HEK293T (cell line): ENCODE data around the gene LNPEP.
A peak's percentile ranks its signal among the peaks of the same experiment; 100 is the strongest.

Experiments
- CTCF ChIA-PET: fragments of 350-600 bp; formaldehyde crosslinking; extraction: SDS; loops from one replicate; lab custom pipeline; 2021; ENCODE audit warnings: antibody characterized with exemption, inconsistent platforms; lab: Yijun Ruan, JAX
- POLR2A ChIA-PET: fragments of 350-600 bp; formaldehyde crosslinking; extraction: SDS; loops from one replicate; lab custom pipeline; 2020; ENCODE audit warnings: antibody characterized with exemption, inconsistent platforms; lab: Yijun Ruan, JAX
- DNase-seq: peaks from one replicate; pipeline ENCODE4 v3.0.0; 2012; ENCODE audit warnings: mixed read lengths; ENCODE audit errors: extremely low spot score
- ARNT ChIP-seq: fragments of 450-650 bp; IDR thresholded peaks from 2 replicates; pipeline ENCODE4 v1.6.1; 2017; ENCODE audit warnings: mild to moderate bottlenecking
- BHLHE40 ChIP-seq: fragments of 450-650 bp; IDR thresholded peaks from 2 replicates; pipeline ENCODE4 v1.6.1; 2016; ENCODE audit warnings: mild to moderate bottlenecking, moderate library complexity, borderline replicate concordance
- CTBP1 ChIP-seq: fragments of 450-650 bp; IDR thresholded peaks from 2 replicates; pipeline ENCODE4 v1.6.1; 2016; ENCODE audit warnings: borderline replicate concordance
- ELF4 ChIP-seq: fragments of 450-650 bp; IDR thresholded peaks from 2 replicates; pipeline ENCODE4 v1.6.1; 2017; ENCODE audit warnings: antibody characterized with exemption
- FOXA1 ChIP-seq: fragments of 450-650 bp; IDR thresholded peaks from 2 replicates; pipeline ENCODE4 v1.6.1; 2016; ENCODE audit warnings: mild to moderate bottlenecking
- FOXK2 ChIP-seq: fragments of 450-650 bp; IDR thresholded peaks from 2 replicates; pipeline ENCODE4 v1.6.1; 2016; ENCODE audit warnings: mild to moderate bottlenecking
- FOXM1 ChIP-seq: fragments of 450-650 bp; IDR thresholded peaks from 2 replicates; pipeline ENCODE4 v1.6.1; 2017; ENCODE audit warnings: mild to moderate bottlenecking, borderline replicate concordance
- HDGF ChIP-seq: fragments of 450-650 bp; IDR thresholded peaks from 2 replicates; pipeline ENCODE4 v1.6.1; 2017; ENCODE audit warnings: antibody characterized with exemption, borderline replicate concordance
- L3MBTL2 ChIP-seq: fragments of 450-650 bp; conservative IDR thresholded peaks from 2 replicates; pipeline ENCODE4 v1.6.1; 2016; ENCODE audit warnings: mild to moderate bottlenecking
- LEF1 ChIP-seq: fragments of 450-650 bp; IDR thresholded peaks from 2 replicates; pipeline ENCODE4 v1.6.1; 2017; ENCODE audit warnings: mild to moderate bottlenecking, borderline replicate concordance
- NFRKB ChIP-seq: fragments of 450-650 bp; IDR thresholded peaks from 2 replicates; pipeline ENCODE4 v1.6.1; 2016; ENCODE audit warnings: mild to moderate bottlenecking, moderate library complexity
- PKNOX1 ChIP-seq: fragments of 450-650 bp; IDR thresholded peaks from 2 replicates; pipeline ENCODE4 v1.6.1; 2016
- SP1 ChIP-seq: fragments of 450-650 bp; IDR thresholded peaks from 2 replicates; pipeline ENCODE4 v1.6.1; 2017
- SUZ12 ChIP-seq: fragments of 450-650 bp; IDR thresholded peaks from 2 replicates; pipeline ENCODE4 v1.6.1; 2016; ENCODE audit warnings: mild to moderate bottlenecking
- TARDBP ChIP-seq: fragments of 450-650 bp; IDR thresholded peaks from 2 replicates; pipeline ENCODE4 v1.6.1; 2016
- ZNF384 ChIP-seq: fragments of 450-650 bp; IDR thresholded peaks from 2 replicates; pipeline ENCODE4 v1.6.1; 2016

LNPEP gene

GRCh38 chr5:96909435-96909834 is 26.4 kb upstream of the LNPEP start:
- ChIA-PET POLR2A (no interaction called here), CTCF (no interaction called here)

GRCh38 chr5:96911139-96911538 is 24.7 kb upstream of the LNPEP start:
- CTCF ChIA-PET, result no interaction called here
- DNase-seq, result no peak
- POLR2A ChIA-PET, result no interaction called here
- no peak for TF ChIP-seq LEF1

More at GRCh38 chr5:96909435-96909834, 26.4 kb upstream of the LNPEP start:
- no peak for DNase-seq
- TF ChIP-seq PKNOX1, result peak; percentile 27; the same call in 1 of the 2 replicates
- TF ChIP-seq HDGF, result no peak
- TF ChIP-seq SUZ12, result no peak
- no peak for TF ChIP-seq BHLHE40
- no peak for TF ChIP-seq SP1
- no peak for TF ChIP-seq CTBP1

GRCh38 chr5:96913233-96913632 is 22.6 kb upstream of the LNPEP start:
- no peak for DNase-seq
- no peak for TF ChIP-seq CTBP1
- TF ChIP-seq ARNT, result no peak
- no peak for TF ChIP-seq L3MBTL2
- TF ChIP-seq LEF1, result no peak
- no peak for TF ChIP-seq SP1
- no peak for TF ChIP-seq FOXK2
- no peak for TF ChIP-seq TARDBP
- TF ChIP-seq HDGF, result no peak
- no peak for TF ChIP-seq NFRKB
- no peak for TF ChIP-seq ELF4
- no peak for TF ChIP-seq BHLHE40
- no peak for TF ChIP-seq PKNOX1
- TF ChIP-seq FOXA1, result no peak
- no peak for TF ChIP-seq SUZ12
- TF ChIP-seq FOXM1, result no peak
- no peak for TF ChIP-seq ZNF384
- POLR2A ChIA-PET, result no interaction called here
- CTCF ChIA-PET, result no interaction called here

GRCh38 chr5:96919754-96920197 is 16.1 kb upstream of the LNPEP start:
- CTCF ChIA-PET, result no interaction called here
- DNase-seq, result no peak
- POLR2A ChIA-PET, result no interaction called here
- no peak for TF ChIP-seq FOXK2

- ChIA-PET POLR2A (no interaction called here), CTCF (no interaction called here)
- DNase-seq, result no peak
- no peak for TF ChIP-seq NFRKB
- TF ChIP-seq FOXA1, result no peak
- no peak for TF ChIP-seq SUZ12
- TF ChIP-seq FOXK2, result no peak
- TF ChIP-seq FOXM1, result no peak
- TF ChIP-seq ELF4, result no peak
- no peak for TF ChIP-seq LEF1
- no peak for TF ChIP-seq PKNOX1
- no peak for TF ChIP-seq L3MBTL2
- no peak for TF ChIP-seq ARNT
- TF ChIP-seq ZNF384, result no peak
- TF ChIP-seq CTBP1, result no peak
- TF ChIP-seq BHLHE40, result no peak
- TF ChIP-seq TARDBP, result no peak
- TF ChIP-seq HDGF, result no peak
- TF ChIP-seq SP1, result no peak
Measured at GRCh38 chr5:96920744-96921355, 15.0 kb upstream of the LNPEP start.

- TF ChIP-seq CTBP1 (no peak), ELF4 (no peak), ARNT (no peak), FOXK2 (no peak), NFRKB (no peak), SP1 (no peak)
- no peak for DNase-seq
- ChIA-PET CTCF (no interaction called here), POLR2A (interaction anchor here (1.1 kb wide), 1 partner anchor 9 kb away, joined by 3 read pairs; no protein-coding TSS in a partner anchor)
Measured at GRCh38 chr5:96922499-96923244, 13.2 kb upstream of the LNPEP start.

GRCh38 chr5:96924016-96924443 is 11.8 kb upstream of the LNPEP start:
- peak; percentile 37 for DNase-seq
- TF ChIP-seq TARDBP (no peak), L3MBTL2 (no peak), ZNF384 (no peak), ELF4 (no peak), NFRKB (no peak), SP1 (no peak), SUZ12 (no peak), BHLHE40 (no peak), LEF1 (no peak), CTBP1 (0 out of 2 replicates have a peak, but pooled peaks have one; percentile 41), HDGF (no peak), FOXM1 (peak; percentile 22; the same call in 1 of the 2 replicates), FOXK2 (no peak), PKNOX1 (peak; percentile 93)
- ChIA-PET CTCF (interaction anchor here (0.6 to 1.0 kb wide), 4 partner anchors 13 to 1012 kb away, joined by 3 read pairs; no protein-coding TSS in a partner anchor), POLR2A (interaction anchor here (1.2 to 1.3 kb wide), 3 partner anchors 12 to 47 kb away, joined by 3 to 4 read pairs (median 4); partner anchors contain the start of gene LNPEP)
